NCI-H460 (cell line): ENCODE measurements around the gene MST1R. TPM values are rescaled to one million over a fixed set of nuclear protein-coding genes. Genes with fewer than 3 reads are reported as not detected.
"Not testable (repeated sequence)": the region's sequence is repeated elsewhere in the genome, so short reads cannot be mapped to it uniquely, and the experiment has no call there.

Source experiments
- DNase-seq: peaks from one replicate; pipeline ENCODE4 v3.0.0-alpha.2; 2016; ENCODE audit warnings: low read depth; ENCODE audit errors: extremely low read depth
- total RNA-seq: library from RNA; depleted of rRNA; stranded (reverse); fragments of >200 nt; shearing (Covaris generic); gene quantifications from 2 replicates; pipeline ENCODE4 v1.2.3, GENCODE V29; 2014

The MST1R gene
- total RNA-seq, 1 experiment from 2014 or later, result 0.82 TPM

GRCh38 chr3:49912881-49913281, 9.2 kb upstream of the MST1R start:
- DNase-seq, result no peak

- no peak for DNase-seq
These were observed 7.9 kb upstream of the MST1R start for GRCh38 chr3:49911611-49912010.

GRCh38 chr3:49911124-49911420, 7.4 kb upstream of the MST1R start:
- no peak for DNase-seq

- DNase-seq, result no peak
These were observed 6.9 kb upstream of the MST1R start for GRCh38 chr3:49910409-49911123.

GRCh38 chr3:49908373-49909199, 4.9 kb upstream of the MST1R start:
- DNase-seq, result no peak

- DNase-seq, result peak; percentile 29
These were observed 2.5 kb upstream of the MST1R start for GRCh38 chr3:49906073-49906743.

- DNase-seq, result not testable (repeated sequence)
These were observed 775 bp upstream of the MST1R start for GRCh38 chr3:49904448-49904847.

DNA sequence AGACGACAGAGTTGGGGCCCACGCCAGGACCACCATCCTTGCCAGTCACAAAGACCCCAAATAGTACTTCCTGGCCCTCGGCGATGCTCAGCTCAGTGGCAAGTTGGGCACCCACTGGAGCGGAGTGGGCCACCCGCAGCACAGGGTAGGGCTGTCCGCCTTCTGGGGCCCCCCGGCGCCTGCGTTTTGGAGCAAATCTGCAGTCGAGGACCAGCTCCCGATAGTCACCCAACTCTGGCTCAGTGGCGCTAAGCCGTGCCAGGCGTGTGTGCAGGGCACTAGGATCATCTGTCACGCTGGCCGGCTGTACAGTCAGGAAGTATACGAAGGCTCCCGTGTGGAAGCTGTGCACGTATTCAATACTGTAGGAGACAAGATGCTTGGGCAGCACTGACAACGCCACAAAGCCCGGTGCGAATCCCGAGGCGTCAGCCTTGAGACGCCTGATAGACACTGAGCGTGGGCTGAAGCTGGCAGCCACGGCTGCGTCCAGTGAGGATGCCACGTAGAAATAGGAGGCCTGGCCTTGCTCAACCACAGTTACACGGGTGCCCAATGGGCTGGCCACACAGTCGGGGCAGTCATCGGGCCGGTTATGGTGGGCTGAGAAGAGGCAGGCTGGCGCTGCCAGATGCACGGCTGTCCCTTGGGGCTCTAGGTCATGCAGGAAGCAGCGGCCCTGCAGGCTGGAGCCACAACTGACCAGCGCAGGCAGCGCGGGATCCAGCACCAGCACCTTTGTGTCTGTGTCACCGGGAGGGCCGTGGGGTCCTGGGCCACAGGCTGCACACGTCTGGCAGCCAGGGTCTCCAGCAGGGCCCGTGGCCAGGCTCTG, 945 bp downstream of the MST1R start:
- no peak for DNase-seq

GRCh38 chr3:49901366-49902339, 2.0 kb downstream of the MST1R start:
- no peak for DNase-seq

DNA sequence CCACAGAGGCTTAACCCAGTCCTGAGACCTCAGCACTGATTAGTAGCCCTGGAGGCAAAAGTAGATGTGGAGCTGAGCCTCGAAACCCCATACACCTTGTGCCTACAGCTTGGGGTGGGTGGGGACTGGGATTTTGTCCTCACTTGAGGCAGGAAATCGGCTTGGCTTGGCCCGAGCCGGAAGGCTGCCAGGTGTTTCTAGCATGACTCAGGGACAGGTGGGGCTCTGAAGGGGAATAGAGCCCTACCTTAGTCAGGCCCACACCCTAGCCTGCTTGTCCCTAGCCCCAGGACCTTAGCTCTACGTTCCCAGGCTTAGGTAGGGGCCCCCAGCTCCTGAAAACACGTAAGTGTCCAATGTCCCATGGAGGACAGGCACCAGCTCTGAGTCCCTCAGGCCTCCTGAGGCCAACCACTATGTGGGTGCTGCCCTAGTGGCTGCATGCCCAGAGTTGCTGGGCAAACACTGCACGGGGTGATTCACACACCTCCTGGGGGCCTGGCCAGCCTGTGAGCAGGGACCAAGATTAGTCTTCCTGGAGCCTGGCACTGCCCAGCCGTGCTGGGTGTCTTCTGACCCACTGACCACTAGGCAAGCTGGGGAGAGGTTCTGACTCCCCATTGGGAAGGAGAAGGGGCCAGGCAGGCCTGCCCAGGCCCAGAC, 3.1 kb downstream of the MST1R start:
- DNase-seq, result peak; percentile 27

DNA sequence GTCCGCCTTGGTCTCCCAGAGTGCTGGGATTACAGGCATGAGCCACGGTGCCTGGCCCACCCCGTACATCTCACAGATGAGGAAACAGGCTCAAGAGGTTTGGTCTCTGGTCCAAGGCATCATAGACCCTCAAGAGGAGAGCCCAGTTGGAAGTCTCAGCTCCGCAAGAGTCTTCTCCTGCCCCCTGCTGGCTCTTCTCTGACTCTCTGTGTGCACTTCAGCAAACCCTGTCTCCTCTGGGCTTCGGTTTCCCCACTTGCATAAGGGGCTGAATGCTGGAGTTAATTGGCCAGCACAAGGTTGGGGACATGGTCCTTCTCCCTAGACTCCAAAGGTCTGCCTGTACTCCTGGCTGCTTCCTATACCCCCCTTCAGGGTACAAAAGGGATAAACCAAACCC, 3.9 kb downstream of the MST1R start:
- DNase-seq, result no peak

GRCh38 chr3:49898991-49899390, 4.7 kb downstream of the MST1R start:
- no peak for DNase-seq

- no peak for DNase-seq
These were observed 7.3 kb downstream of the MST1R start for GRCh38 chr3:49896345-49896744.

- DNase-seq, result no peak
These were observed 7.9 kb downstream of the MST1R start for GRCh38 chr3:49895791-49896190.

GRCh38 chr3:49889296-49889695, 14.4 kb downstream of the MST1R start:
- DNase-seq, result no peak

- no peak for DNase-seq
These were observed 16.8 kb downstream of the MST1R start for GRCh38 chr3:49886922-49887265.

GRCh38 chr3:49883998-49884397, 19.7 kb downstream of the MST1R start:
- no peak for DNase-seq

DNA sequence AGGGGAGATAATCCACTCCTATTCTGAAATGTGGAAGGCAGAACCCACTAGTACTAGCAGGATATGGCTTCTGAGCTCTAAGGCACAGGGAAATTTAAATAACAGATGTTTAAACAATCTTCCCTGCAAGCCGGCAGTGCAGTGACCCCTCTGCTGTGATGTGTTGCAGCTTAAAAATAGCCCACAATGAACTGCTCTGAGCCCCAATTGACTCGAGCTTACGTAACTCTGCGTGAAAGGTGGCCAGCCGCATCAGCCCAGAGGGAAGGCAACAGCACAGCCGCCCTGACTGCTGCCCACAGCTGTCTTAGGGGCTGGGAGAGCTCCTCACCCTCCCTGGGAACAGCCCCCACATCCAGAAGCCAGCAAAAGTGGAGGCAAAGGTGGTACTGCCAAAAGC, 21.5 kb downstream of the MST1R start:
- DNase-seq, result no peak

GRCh38 chr3:49880581-49881315, 22.9 kb downstream of the MST1R start:
- no peak for DNase-seq
